H9 (cell line): ENCODE results near the gene ZNF146. TPM values are rescaled to one million over a fixed set of nuclear protein-coding genes. Genes with fewer than 3 reads are reported as not detected.
A peak's percentile ranks its signal among the peaks of the same experiment; 100 is the strongest.

ENCODE experiments used
- DNase-seq: peaks from one replicate; pipeline ENCODE4 v3.0.0-alpha.2; 2017
- H2AFZ ChIP-seq: one replicate; pipeline ENCODE4 v1.6.1; 2013; ENCODE audit warnings: mild to moderate bottlenecking, low read length, control low read depth, moderate library complexity
- H2AK5ac ChIP-seq: 2 replicates; pipeline ENCODE4 v1.6.1; 2013; ENCODE audit warnings: low read length, control low read depth, mixed read lengths; ENCODE audit not compliant: insufficient read length
- H2BK120ac ChIP-seq: one replicate; pipeline ENCODE4 v1.6.1; 2013; ENCODE audit warnings: low read depth, mild to moderate bottlenecking, low read length, control low read depth, inconsistent platforms; ENCODE audit not compliant: poor library complexity, severe bottlenecking
- H2BK12ac ChIP-seq: 2 replicates; pipeline ENCODE4 v1.6.1; 2013; ENCODE audit warnings: low read length, control low read depth, mixed read lengths, low read depth; ENCODE audit not compliant: insufficient read length
- H2BK15ac ChIP-seq: 2 replicates; pipeline ENCODE4 v1.6.1; 2013; ENCODE audit warnings: low read depth, low read length, control low read depth
- H2BK20ac ChIP-seq: one replicate; pipeline ENCODE4 v1.6.1; 2013; ENCODE audit warnings: low read depth, mild to moderate bottlenecking, low read length, control low read depth, inconsistent platforms; ENCODE audit not compliant: poor library complexity, severe bottlenecking
- H2BK5ac ChIP-seq: 2 replicates; pipeline ENCODE4 v1.6.1; 2013; ENCODE audit warnings: low read length, control low read depth, mixed read lengths; ENCODE audit not compliant: insufficient read length
- H3K14ac ChIP-seq: 2 replicates; pipeline ENCODE4 v1.6.1; 2013; ENCODE audit warnings: low read length, control low read depth; ENCODE audit not compliant: insufficient read depth
- H3K18ac ChIP-seq: 2 replicates; pipeline ENCODE4 v1.6.1; 2013; ENCODE audit warnings: low read depth, mild to moderate bottlenecking, mixed read lengths, low read length, control low read depth; ENCODE audit not compliant: insufficient read length
- H3K23ac ChIP-seq: 2 replicates; pipeline ENCODE4 v1.6.1; 2013; ENCODE audit warnings: low read length, control low read depth, mixed read lengths, low read depth; ENCODE audit not compliant: insufficient read length
- H3K23me2 ChIP-seq: 2 replicates; pipeline ENCODE4 v1.6.1; 2013; ENCODE audit warnings: low read depth, mild to moderate bottlenecking, mixed read lengths, low read length, control low read depth; ENCODE audit not compliant: insufficient read length, poor library complexity, severe bottlenecking
- H3K27ac ChIP-seq: 2 replicates; pipeline ENCODE4 v1.5.1; 2013; ENCODE audit warnings: low read length, control low read depth, mixed read lengths, low read depth; ENCODE audit not compliant: insufficient read length
- H3K27me3 ChIP-seq: 2 replicates; pipeline ENCODE4 v1.6.1; 2013; ENCODE audit warnings: low read length, control low read depth, inconsistent platforms; ENCODE audit not compliant: insufficient read depth
- H3K4ac ChIP-seq: 2 replicates; pipeline ENCODE4 v1.6.1; 2013; ENCODE audit warnings: low read depth, mild to moderate bottlenecking, control low read depth, inconsistent platforms, low read length, moderate library complexity
- H3K4me1 ChIP-seq: 2 replicates; pipeline ENCODE4 v1.6.1; 2013; ENCODE audit warnings: low read length, control low read depth, inconsistent platforms; ENCODE audit not compliant: insufficient read depth
- H3K4me2 ChIP-seq: 2 replicates; pipeline ENCODE4 v1.6.1; 2013; ENCODE audit warnings: low read length, control low read depth, mixed read lengths; ENCODE audit not compliant: insufficient read length, insufficient read depth
- H3K56ac ChIP-seq: 2 replicates; pipeline ENCODE4 v1.6.1; 2013; ENCODE audit warnings: low read depth, mild to moderate bottlenecking, mixed read lengths, low read length, control low read depth; ENCODE audit not compliant: insufficient read length
- H3K79me1 ChIP-seq: 2 replicates; pipeline ENCODE4 v1.6.1; 2013; ENCODE audit warnings: low read depth, mild to moderate bottlenecking, moderate library complexity, low read length, control low read depth, inconsistent platforms; ENCODE audit not compliant: insufficient read depth, poor library complexity, severe bottlenecking
- H3K79me2 ChIP-seq: 2 replicates; pipeline ENCODE4 v1.6.1; 2013; ENCODE audit warnings: low read length, control low read depth, inconsistent platforms; ENCODE audit not compliant: insufficient read depth
- H3K9ac ChIP-seq: 2 replicates; pipeline ENCODE4 v1.6.1; 2013; ENCODE audit warnings: low read length, control low read depth, mixed read lengths; ENCODE audit not compliant: insufficient read length; ENCODE audit errors: extremely low read depth
- H3K9me3 ChIP-seq: one replicate; pipeline ENCODE4 v1.6.1; 2013; ENCODE audit warnings: low read depth, low read length, inconsistent platforms; ENCODE audit not compliant: control insufficient read depth
- H3T11ph ChIP-seq: one replicate; pipeline ENCODE4 v1.6.1; 2013; ENCODE audit warnings: mild to moderate bottlenecking, low read length, control low read depth, inconsistent platforms
- H4K20me1 ChIP-seq: one replicate; pipeline ENCODE4 v1.6.1; 2013; ENCODE audit not compliant: control insufficient read depth, insufficient read length, insufficient read depth
- H4K5ac ChIP-seq: 2 replicates; pipeline ENCODE4 v1.6.1; 2013; ENCODE audit warnings: low read depth, mild to moderate bottlenecking, mixed read lengths, low read length, control low read depth; ENCODE audit not compliant: insufficient read length
- H4K8ac ChIP-seq: replicated peaks from 2 replicates; pipeline ENCODE4 v1.6.1; 2013; ENCODE audit warnings: low read length, control low read depth, mixed read lengths, low read depth; ENCODE audit not compliant: insufficient read length
- H4K91ac ChIP-seq: 2 replicates; pipeline ENCODE4 v1.6.1; 2013; ENCODE audit warnings: low read depth, mild to moderate bottlenecking, moderate library complexity, mixed read lengths, low read length, control low read depth; ENCODE audit not compliant: insufficient read length
- H3K27ac Mint-ChIP-seq, 3 experiments: 2 replicates in 2 of 3; 3 replicates in 1 of 3; pipeline ENCODE4 v1.8.0; 2020 to 2021; ENCODE audit warnings: mixed read lengths in 3 of 3, mild to moderate bottlenecking in 1 of 3, moderate library complexity in 1 of 3
- H3K27me3 Mint-ChIP-seq: 2 replicates; pipeline ENCODE4 v1.8.0; 2021; ENCODE audit warnings: low read depth, mild to moderate bottlenecking, moderate library complexity, mixed read lengths
- H3K36me3 Mint-ChIP-seq, 3 experiments: 2 replicates in 2 of 3; 3 replicates in 1 of 3; pipeline ENCODE4 v1.8.0; 2020 to 2021; ENCODE audit warnings: low read depth in 3 of 3, mixed read lengths in 3 of 3; ENCODE audit not compliant: insufficient read depth in 1 of 3
- H3K4me1 Mint-ChIP-seq, 2 experiments: 2 replicates each; pipeline ENCODE4 v1.8.0; 2020; ENCODE audit warnings: mixed read lengths in 2 of 2
- H3K4me3 Mint-ChIP-seq, 2 experiments: 2 replicates in 1 of 2; 3 replicates in 1 of 2; pipeline ENCODE4 v1.8.0; 2020 to 2021; ENCODE audit warnings: mild to moderate bottlenecking in 2 of 2, mixed read lengths in 2 of 2, moderate library complexity in 1 of 2
- H3K9me3 Mint-ChIP-seq, 2 experiments: 2 replicates in 1 of 2; 3 replicates in 1 of 2; pipeline ENCODE4 v1.8.0; 2020; ENCODE audit warnings: mild to moderate bottlenecking in 2 of 2, mixed read lengths in 2 of 2, moderate library complexity in 1 of 2
- CTCF ChIP-seq: fragments of 200-600 bp; sonication (generic); conservative IDR thresholded peaks from 3 replicates; pipeline ENCODE4 v1.8.0; 2021; ENCODE audit warnings: antibody characterized with exemption, mild to moderate bottlenecking
- WGBS: extraction: QIAGEN DNeasy Blood & Tissue Kit; methylation state at CpG from one replicate; pipeline ENCODE4 v1.1.7; 2013; ENCODE audit warnings: missing lambda C conversion rate, low lambda C conversion rate, mixed read lengths; ENCODE audit not compliant: insufficient read length; ENCODE audit errors: extremely low coverage; 5-methylcytosine and 5-hydroxymethylcytosine counted together
- total RNA-seq: library from RNA; stranded (reverse); gene quantifications from 2 replicates; pipeline ENCODE4 v1.2.1, GENCODE V29; 2021

The ZNF146 gene
- total RNA-seq, 1 experiment from 2014 or later = 166 TPM

- Histone ChIP-seq H4K8ac (no peak overlapping the region), H2AFZ (no peak overlapping the region), H3K4me1 (no peaks in the 10 kb centered on the region), H2BK15ac (no peak overlapping the region), H3T11ph (no peak overlapping the region), H3K18ac (no peak overlapping the region), H2BK5ac (no peak overlapping the region), H3K9me3 (peaks cover 10% of the 10 kb centered on the region), H3K4me2 (no peak overlapping the region), H2BK12ac (no peak overlapping the region), H3K79me2 (no peaks in the 10 kb centered on the region), H2BK120ac (no peak overlapping the region), H2AK5ac (no peak overlapping the region), H3K56ac (no peak overlapping the region), H3K27me3 (no peaks in the 10 kb centered on the region; the same call in 1 of the 2 replicates), H3K79me1 (no peaks in the 10 kb centered on the region), H3K23me2 (peaks cover 5% of the 10 kb centered on the region), H2BK20ac (no peak overlapping the region), H3K14ac (no peak overlapping the region), H3K4ac (no peak overlapping the region), H4K5ac (no peak overlapping the region), H4K91ac (no peak overlapping the region), H3K23ac (no peak overlapping the region), H4K20me1 (no peaks in the 10 kb centered on the region), H3K9ac (no peak overlapping the region), H3K27ac (no peak overlapping the region)
- Mint-ChIP-seq H3K36me3 (peaks cover 9 to 45% (median 42%) of the 10 kb centered on the region in 3 experiments), H3K9me3 (peaks cover 12 to 26% of the 10 kb centered on the region in 2 experiments), H3K27me3 (peaks cover 24% of the 10 kb centered on the region), H3K4me1 (peaks cover 22 to 33% of the 10 kb centered on the region in 2 experiments), H3K27ac (no peak overlapping the region), H3K4me3 (peak overlapping the region in 1 of 2 experiments; percentile 88; a peak in 2 of 5 replicates)
- no peak for TF ChIP-seq CTCF
- WGBS = no CpG with 5 or more reads among the region's 15 CpGs
- no peak for DNase-seq
These were observed 41.2 kb downstream of the ZNF146 start for GRCh38 chr19:36256064-36256463.
